B cell (primary cell): ENCODE measurements around the gene BDH2. TPM values are rescaled to one million over a fixed set of nuclear protein-coding genes. Genes with fewer than 3 reads are reported as not detected.

Source experiments
- ATAC-seq: fragments of 200-7000 bp; cut with Tn5 transposase; one replicate; pipeline ENCODE4 v1.10.0; 2021; ENCODE audit warnings: low read depth, mild to moderate bottlenecking, moderate number of reproducible peaks, moderate library complexity
- CTCF ChIA-PET: fragments of 350-600 bp; sonication (Branson Sonifier 250); formaldehyde crosslinking; loops from one replicate; lab custom pipeline; 2021; ENCODE audit warnings: antibody characterized with exemption, inconsistent platforms; lab: Charles Lee
- POLR2A ChIA-PET: fragments of 350-600 bp; sonication (Branson Sonifier 250); formaldehyde crosslinking; loops from one replicate; lab custom pipeline; 2021; ENCODE audit warnings: antibody characterized with exemption; lab: Charles Lee
- DNase-seq: peaks from one replicate; pipeline ENCODE4 v3.0.0; 2013
- H2AFZ ChIP-seq: 2 replicates; pipeline ENCODE4 v1.6.1; 2012; ENCODE audit warnings: mild to moderate bottlenecking, low read depth, low read length; ENCODE audit not compliant: insufficient read depth, poor library complexity, severe bottlenecking
- H3K27ac ChIP-seq, 2 donors: 1 replicate in 1 of 2; 2 replicates in 1 of 2; pipeline ENCODE4 v1.5.1; 2012 to 2013; ENCODE audit warnings: low read length in 2 of 2, mild to moderate bottlenecking in 2 of 2, moderate library complexity in 1 of 2
- H3K27me3 ChIP-seq, 4 experiments: fragments of 200-600 bp in 1 of 4; sonication (generic) in 1 of 4; replicated peaks in 1 of 4; 1 replicate in 2 of 4; 2 replicates in 2 of 4; pipeline versions ENCODE4 v1.6.1 to v1.7.0; 2013 to 2016; ENCODE audit warnings: low read length in 3 of 4, mild to moderate bottlenecking in 2 of 4, mixed read lengths in 1 of 4, moderate library complexity in 1 of 4; ENCODE audit not compliant: insufficient read depth in 4 of 4, control insufficient read depth in 3 of 4; ENCODE audit errors: control extremely low read depth in 1 of 4
- H3K36me3 ChIP-seq, 2 experiments: replicated peaks in 1 of 2; 1 replicate in 1 of 2; 2 replicates in 1 of 2; pipeline versions ENCODE4 v1.6.1 to v1.7.1; 2013; ENCODE audit warnings: low read length in 1 of 2; ENCODE audit not compliant: insufficient read depth in 2 of 2, control insufficient read depth in 1 of 2; ENCODE audit errors: control extremely low read depth in 1 of 2, extremely low read depth in 1 of 2
- H3K4me1 ChIP-seq, 2 donors: fragments of 200-600 bp in 1 of 2; sonication (generic) in 1 of 2; 1 replicate in 1 of 2; 2 replicates in 1 of 2; pipeline versions ENCODE4 v1.5.1 to v1.6.1; 2013 to 2017; ENCODE audit warnings: low read length in 2 of 2; ENCODE audit not compliant: control insufficient read depth in 2 of 2, insufficient read depth in 2 of 2
- H3K4me2 ChIP-seq: replicated peaks from 2 replicates; pipeline ENCODE3; 2012; ENCODE audit warnings: mild to moderate bottlenecking, low read depth, low read length; ENCODE audit not compliant: poor library complexity, severe bottlenecking
- H3K4me3 ChIP-seq, 5 experiments: fragments of 200-600 bp in 1 of 5; sonication (generic) in 1 of 5; 1 replicate in 3 of 5; 2 replicates in 2 of 5; pipeline versions ENCODE4 v1.5.1 to v1.7.0; 2011 to 2016; ENCODE audit warnings: low read length in 4 of 5, mild to moderate bottlenecking in 4 of 5, low read depth in 2 of 5, control low read depth in 1 of 5, moderate library complexity in 1 of 5; ENCODE audit not compliant: insufficient read depth in 1 of 5; ENCODE audit errors: control extremely low read depth in 1 of 5, extremely low read depth in 1 of 5
- H3K79me2 ChIP-seq: fragments of 200-600 bp; sonication (generic); one replicate; pipeline ENCODE4 v1.6.0; 2016; ENCODE audit warnings: low read length; ENCODE audit not compliant: control insufficient read depth, insufficient read depth
- H3K9ac ChIP-seq: fragments of 200-600 bp; sonication (generic); 2 replicates; pipeline ENCODE4 v1.6.1; 2017; ENCODE audit warnings: mild to moderate bottlenecking, low read length, moderate library complexity
- H3K9me3 ChIP-seq, 3 donors: one replicate each; pipeline versions ENCODE4 v1.6.1 to v1.7.1; 2013; ENCODE audit warnings: low read length in 2 of 3; ENCODE audit not compliant: control insufficient read depth in 2 of 3, insufficient read depth in 1 of 3; ENCODE audit errors: control extremely low read depth in 1 of 3
- H4K20me1 ChIP-seq: 2 replicates; pipeline ENCODE4 v1.6.0; 2012; ENCODE audit warnings: mild to moderate bottlenecking, low read length; ENCODE audit not compliant: insufficient read depth, control insufficient read depth, poor library complexity, severe bottlenecking
- H3K27ac Mint-ChIP-seq: one replicate; pipeline ENCODE4 v1.8.0; 2021; ENCODE audit warnings: mixed read lengths
- H3K27me3 Mint-ChIP-seq: one replicate; pipeline ENCODE4 v1.8.0; 2021; ENCODE audit warnings: mixed read lengths
- H3K4me1 Mint-ChIP-seq: one replicate; pipeline ENCODE4 v1.8.0; 2021; ENCODE audit warnings: mixed read lengths
- H3K4me3 Mint-ChIP-seq: one replicate; pipeline ENCODE4 v1.8.0; 2021; ENCODE audit warnings: mixed read lengths
- H3K9me3 Mint-ChIP-seq: one replicate; pipeline ENCODE4 v1.8.0; 2022; ENCODE audit warnings: mixed read lengths; ENCODE audit not compliant: insufficient read depth
- EZH2 ChIP-seq: IDR thresholded peaks from 2 replicates; pipeline ENCODE4 v1.6.1; 2012; ENCODE audit warnings: borderline replicate concordance, low read depth, mild to moderate bottlenecking, moderate library complexity, low read length; ENCODE audit not compliant: insufficient read depth, poor library complexity, severe bottlenecking
- WGBS: methylation state at CpG from one replicate; pipeline ENCODE4 v1.1.5; 2013; ENCODE audit warnings: missing lambda C conversion rate; ENCODE audit not compliant: insufficient coverage; 5-methylcytosine and 5-hydroxymethylcytosine counted together
- intact Hi-C: fragments of 100-400 bp; cut with micrococcal nuclease; formaldehyde crosslinking; loops from one replicate; pipeline ENCODE4 v1.10.0; 2022
- polyA plus RNA-seq: library from polyadenylated mRNA; depleted of rRNA; stranded (reverse); fragments of >200 nt; gene quantifications from 2 replicates; pipeline ENCODE4 v1.2.3, GENCODE V29; 2012
- total RNA-seq, 2 donors: library from RNA; stranded (reverse); fragments of 120-200 nt in 1 of 2; gene quantifications; 1 replicate in 1 of 2; 2 replicates in 1 of 2; pipeline versions ENCODE4 v1.2.3 to v1.2.4, GENCODE V29; 2013 to 2022
- TF ChIP-seq, protein P1 (sequence below): fragments of 200-600 bp; IDR thresholded peaks from one replicate; pipeline ENCODE4 v1.8.0; 2022; ENCODE audit warnings: antibody characterized with exemption, mild to moderate bottlenecking

BDH2 gene
- total and polyA plus RNA-seq, 2 donors (not counting 1 experiment from before 2014, with no cell fraction given), result 8.8 to 9.1 TPM

GRCh38 chr4:103129174-103129573, 29.5 kb upstream of the BDH2 start:
- ChIA-PET POLR2A (no interaction called here), CTCF (no interaction called here)
- Mint-ChIP-seq H3K4me3 (no peak overlapping the region), H3K27ac (no peak overlapping the region), H3K27me3 (no peaks in the 10 kb centered on the region), H3K9me3 (peaks cover 6% of the 10 kb centered on the region), H3K4me1 (no peaks in the 10 kb centered on the region)
- H3K9me3 ChIP-seq, result peaks cover 0 to 5% (median 0%) of the 10 kb centered on the region in 3 donors
- no peak overlapping the region for H3K4me2 ChIP-seq
- peaks cover 0 to 2% of the 10 kb centered on the region in 2 experiments for H3K36me3 ChIP-seq
- intact Hi-C loops, result no loop called here
- TF ChIP-seq EZH2, result no peak
- TF ChIP-seq, protein P1, sequence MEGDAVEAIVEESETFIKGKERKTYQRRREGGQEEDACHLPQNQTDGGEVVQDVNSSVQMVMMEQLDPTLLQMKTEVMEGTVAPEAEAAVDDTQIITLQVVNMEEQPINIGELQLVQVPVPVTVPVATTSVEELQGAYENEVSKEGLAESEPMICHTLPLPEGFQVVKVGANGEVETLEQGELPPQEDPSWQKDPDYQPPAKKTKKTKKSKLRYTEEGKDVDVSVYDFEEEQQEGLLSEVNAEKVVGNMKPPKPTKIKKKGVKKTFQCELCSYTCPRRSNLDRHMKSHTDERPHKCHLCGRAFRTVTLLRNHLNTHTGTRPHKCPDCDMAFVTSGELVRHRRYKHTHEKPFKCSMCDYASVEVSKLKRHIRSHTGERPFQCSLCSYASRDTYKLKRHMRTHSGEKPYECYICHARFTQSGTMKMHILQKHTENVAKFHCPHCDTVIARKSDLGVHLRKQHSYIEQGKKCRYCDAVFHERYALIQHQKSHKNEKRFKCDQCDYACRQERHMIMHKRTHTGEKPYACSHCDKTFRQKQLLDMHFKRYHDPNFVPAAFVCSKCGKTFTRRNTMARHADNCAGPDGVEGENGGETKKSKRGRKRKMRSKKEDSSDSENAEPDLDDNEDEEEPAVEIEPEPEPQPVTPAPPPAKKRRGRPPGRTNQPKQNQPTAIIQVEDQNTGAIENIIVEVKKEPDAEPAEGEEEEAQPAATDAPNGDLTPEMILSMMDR, result no peak
- no peak overlapping the region for H3K4me3 ChIP-seq
- DNase-seq, result no peak
- H3K4me1 ChIP-seq, result no peaks in the 10 kb centered on the region
- no peak overlapping the region for H3K9ac ChIP-seq
- 93% methylated on average over 2 of the region's 8 CpGs for WGBS
- H2AFZ ChIP-seq, result no peak overlapping the region
- H3K79me2 ChIP-seq, result no peaks in the 10 kb centered on the region
- no peaks in the 10 kb centered on the region for H3K27me3 ChIP-seq
- no peak for ATAC-seq
- H3K27ac ChIP-seq, result no peak overlapping the region
- H4K20me1 ChIP-seq, result no peaks in the 10 kb centered on the region

DNA sequence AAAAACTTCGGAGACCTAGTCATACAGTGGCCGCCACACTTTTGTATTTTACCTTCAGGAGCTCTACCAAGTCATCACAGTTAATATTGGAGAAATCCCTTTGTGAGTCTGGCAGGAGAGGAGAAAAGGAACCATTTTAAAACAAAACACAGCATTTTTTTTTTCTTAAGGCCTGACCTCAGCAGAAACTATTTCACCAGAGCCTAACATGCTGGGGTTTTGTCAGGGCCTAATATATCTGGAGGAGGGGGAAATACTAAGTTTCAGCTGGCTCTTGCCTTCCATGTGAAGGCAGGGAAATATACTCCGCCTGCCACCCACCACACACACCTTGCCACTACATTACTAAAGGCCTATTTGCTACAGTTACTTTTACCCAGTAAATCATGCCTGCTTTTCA, 26.5 kb upstream of the BDH2 start:
- intact Hi-C loops, result no loop called here
- Histone ChIP-seq H4K20me1 (no peaks in the 10 kb centered on the region), H3K4me2 (no peak overlapping the region), H3K4me1 (no peaks in the 10 kb centered on the region), H2AFZ (no peak overlapping the region), H3K9me3 (peaks cover 0 to 5% (median 0%) of the 10 kb centered on the region in 3 donors), H3K36me3 (peaks cover 0 to 2% of the 10 kb centered on the region in 2 experiments), H3K9ac (no peak overlapping the region), H3K79me2 (no peaks in the 10 kb centered on the region), H3K27ac (no peak overlapping the region), H3K4me3 (no peak overlapping the region), H3K27me3 (no peaks in the 10 kb centered on the region)
- H3K4me3 Mint-ChIP-seq, result no peak overlapping the region
- no peaks in the 10 kb centered on the region for H3K4me1 Mint-ChIP-seq
- H3K9me3 Mint-ChIP-seq, result peaks cover 6% of the 10 kb centered on the region
- no peaks in the 10 kb centered on the region for H3K27me3 Mint-ChIP-seq
- TF ChIP-seq, protein P1, result no peak
- no peak for TF ChIP-seq EZH2
- no peak overlapping the region for H3K27ac Mint-ChIP-seq
- ChIA-PET CTCF (no interaction called here), POLR2A (no interaction called here)
- ATAC-seq (no peak), DNase-seq (no peak)
- WGBS, result no CpG with 5 or more reads among the region's 3 CpGs
